A673 (cell line): Measurements from ENCODE around the gene TEKTIP1. TPM values are rescaled to one million over a fixed set of nuclear protein-coding genes. Genes with fewer than 3 reads are reported as not detected.

Experiments used
- BruUV-seq: library from RNA; stranded (reverse); fragments of 400-500 nt; replicated peaks from 2 replicates; lab custom pipeline; 2021; lab: Mats Ljungman, UMichigan
- CTCF ChIA-PET: fragments of 300-600 bp; sonication (Branson Sonifier 250); formaldehyde crosslinking; loops from one replicate; lab custom pipeline; 2022; ENCODE audit warnings: antibody characterized with exemption; lab: Charles Lee
- POLR2A ChIA-PET: fragments of 300-600 bp; sonication (Branson Sonifier 250); formaldehyde crosslinking; loops from one replicate; lab custom pipeline; 2022; ENCODE audit warnings: antibody characterized with exemption; ENCODE audit not compliant: low non-redundant PET; lab: Charles Lee
- DNase-seq: peaks from one replicate; pipeline ENCODE4 v3.0.0-alpha.2; 2015; ENCODE audit warnings: low spot score
- H3K27ac ChIP-seq: fragments of 200-600 bp; sonication (generic); 2 replicates; pipeline ENCODE4 v1.5.1; 2016; ENCODE audit warnings: mixed run types, low read depth, mild to moderate bottlenecking, mixed read lengths, antibody characterized with exemption, low read length; ENCODE audit not compliant: poor library complexity, severe bottlenecking
- H3K27me3 ChIP-seq: fragments of 200-600 bp; sonication (generic); replicated peaks from 2 replicates; pipeline ENCODE4 v1.6.1; 2017; ENCODE audit warnings: mixed run types, low read depth, mild to moderate bottlenecking, mixed read lengths, antibody characterized with exemption, low read length; ENCODE audit not compliant: insufficient read depth, poor library complexity
- H3K36me3 ChIP-seq: fragments of 200-600 bp; sonication (generic); 2 replicates; pipeline ENCODE4 v1.6.1; 2016; ENCODE audit warnings: mixed run types, mild to moderate bottlenecking, mixed read lengths, antibody characterized with exemption, low read length; ENCODE audit not compliant: insufficient read depth, poor library complexity, severe bottlenecking
- H3K4me1 ChIP-seq: fragments of 200-600 bp; sonication (generic); 2 replicates; pipeline ENCODE4 v1.6.1; 2017; ENCODE audit warnings: mixed run types, mild to moderate bottlenecking, mixed read lengths, antibody characterized with exemption, low read length; ENCODE audit not compliant: insufficient read depth, poor library complexity, severe bottlenecking
- H3K4me3 ChIP-seq: fragments of 200-600 bp; sonication (generic); 2 replicates; pipeline ENCODE4 v1.5.1; 2016; ENCODE audit warnings: low read depth, mixed run types, mild to moderate bottlenecking, mixed read lengths, low read length; ENCODE audit not compliant: poor library complexity, severe bottlenecking
- H3K9me3 ChIP-seq: fragments of 200-600 bp; sonication (generic); 2 replicates; pipeline ENCODE4 v1.6.1; 2016; ENCODE audit warnings: mixed run types, low read depth, mild to moderate bottlenecking, mixed read lengths, antibody characterized with exemption, low read length; ENCODE audit not compliant: poor library complexity, severe bottlenecking
- CTCF ChIP-seq: fragments of 300-800, 200-600 bp; sonication (generic); conservative IDR thresholded peaks from 2 replicates; pipeline ENCODE4 v1.5.1; 2017; ENCODE audit warnings: low read depth, mild to moderate bottlenecking, antibody characterized with exemption, low read length, moderate library complexity, mixed read lengths
- EZH2 ChIP-seq: fragments of 200-600 bp; sonication (generic); IDR thresholded peaks from 2 replicates; pipeline ENCODE4 v1.6.1; 2017; ENCODE audit warnings: borderline replicate concordance, low read depth, mild to moderate bottlenecking, mixed read lengths, antibody characterized with exemption, low read length; ENCODE audit not compliant: poor library complexity, severe bottlenecking
- intact Hi-C: fragments of 100-400 bp; cut with micrococcal nuclease; formaldehyde crosslinking; loops from one replicate; pipeline ENCODE4 v1.10.0; 2022; ENCODE audit not compliant: unreplicated experiment
- total RNA-seq: library from RNA; stranded (reverse); gene quantifications from 2 replicates; pipeline ENCODE4 v1.2.3, GENCODE V29; 2021

TEKTIP1 gene
- total RNA-seq, 1 experiment from 2014 or later, result 4.2 TPM

- H3K27ac ChIP-seq, result no peak overlapping the region
- H3K27me3 ChIP-seq, result peaks cover 4% of the 10 kb centered on the region
- no TSS peak for BruUV-seq
- H3K4me1 ChIP-seq, result no peaks in the 10 kb centered on the region
- no peaks in the 10 kb centered on the region for H3K36me3 ChIP-seq
- intact Hi-C loops, result loop anchor here (2.0 kb wide), 1 partner anchor 32 kb away; no protein-coding TSS in a partner anchor
- CTCF ChIA-PET, result interaction anchor here (0.5 kb wide), 1 partner anchor 33 kb away, joined by 3 read pairs; no protein-coding TSS in a partner anchor
- POLR2A ChIA-PET, result no interaction called here
- no peak for TF ChIP-seq EZH2
- TF ChIP-seq CTCF, result no peak
- H3K9me3 ChIP-seq, result peaks cover 5% of the 10 kb centered on the region
- DNase-seq, result no peak
- H3K4me3 ChIP-seq, result no peak overlapping the region
These were observed 47.9 kb downstream of the TEKTIP1 start for GRCh38 chr19:3586707-3587346.

- ChIA-PET POLR2A (no interaction called here), CTCF (interaction anchor here (0.6 kb wide), 1 partner anchor 138 kb away, joined by 11 read pairs; no protein-coding TSS in a partner anchor)
- H3K4me3 ChIP-seq, result no peak overlapping the region
- no TSS peak for BruUV-seq
- H3K27ac ChIP-seq, result no peak overlapping the region
- no peak for DNase-seq
- no peaks in the 10 kb centered on the region for H3K4me1 ChIP-seq
- H3K27me3 ChIP-seq, result peaks cover 4% of the 10 kb centered on the region
- H3K9me3 ChIP-seq, result peaks cover 6% of the 10 kb centered on the region
- no peaks in the 10 kb centered on the region for H3K36me3 ChIP-seq
- intact Hi-C loops, result no loop called here
- TF ChIP-seq EZH2 (no peak), CTCF (no peak)
These were observed 50.5 kb downstream of the TEKTIP1 start for GRCh38 chr19:3589439-3589838.

GRCh38 chr19:3589949-3590348 is 51.0 kb downstream of the TEKTIP1 start:
- no TSS peak for BruUV-seq
- no peak for DNase-seq
- CTCF ChIA-PET, result no interaction called here
- H3K4me3 ChIP-seq, result no peak overlapping the region
- H3K36me3 ChIP-seq, result no peaks in the 10 kb centered on the region
- intact Hi-C loops, result no loop called here
- H3K27me3 ChIP-seq, result peaks cover 4% of the 10 kb centered on the region
- H3K4me1 ChIP-seq, result no peaks in the 10 kb centered on the region
- POLR2A ChIA-PET, result no interaction called here
- TF ChIP-seq EZH2 (no peak), CTCF (no peak)
- peaks cover 6% of the 10 kb centered on the region for H3K9me3 ChIP-seq
- H3K27ac ChIP-seq, result no peak overlapping the region
